ENCODE measurements around the gene SMIM22. TPM values are rescaled to one million over a fixed set of nuclear protein-coding genes. Genes with fewer than 3 reads are reported as not detected.

SMIM22 gene
- total RNA-seq, 1 donor from 2014 or later: not detected

GRCh38 chr16:4831616-4832015 lies 36.4 kb downstream of the SMIM22 start:
- Histone ChIP-seq H2AFZ (ENCODE audit: low read depth, low read length) (no peak overlapping the region), H3K36me3 (ENCODE audit: insufficient read depth, low read length) (peaks cover 47% of the 10 kb centered on the region), H3K9ac (ENCODE audit: low read length) (no peak overlapping the region), H3K27me3 (ENCODE audit: insufficient read depth, low read length) (no peaks in the 10 kb centered on the region), H3K4me3 (ENCODE audit: insufficient read depth, low read depth, low read length) (no peak overlapping the region), H3K4me1 (ENCODE audit: insufficient read depth, low read length) (no peaks in the 10 kb centered on the region), H3K4me2 (ENCODE audit: low read length) (no peak overlapping the region), H3K79me2 (ENCODE audit: insufficient read depth, low read length) (peaks cover 22% of the 10 kb centered on the region), H3K9me3 (ENCODE audit: insufficient read depth, low read depth, low read length) (no peaks in the 10 kb centered on the region), H4K20me1 (ENCODE audit: insufficient read depth, low read length) (peaks cover 64% of the 10 kb centered on the region), H3K27ac (ENCODE audit: low read depth, low read length) (no peak overlapping the region)
- FAIRE-seq (no peak), DNase-seq (ENCODE audit: low read depth) (no peak)
- Mint-ChIP-seq H3K4me1 (ENCODE audit: low read depth, unreplicated experiment) (peaks cover 1% of the 10 kb centered on the region), H3K36me3 (ENCODE audit: low read depth, unreplicated experiment) (peaks cover 5% of the 10 kb centered on the region), H3K9me3 (ENCODE audit: unreplicated experiment) (no peaks in the 10 kb centered on the region), H3K27me3 (ENCODE audit: low read depth, unreplicated experiment) (no peaks in the 10 kb centered on the region), H3K27ac (ENCODE audit: unreplicated experiment) (no peak overlapping the region), H3K4me3 (ENCODE audit: unreplicated experiment) (no peak overlapping the region)
- no peak for TF ChIP-seq EZH2 (IDR thresholded peaks at IDR 0.05; ENCODE audit: insufficient read depth, low read length)

GRCh38 chr16:4832698-4833343 lies 37.7 kb downstream of the SMIM22 start:
- Histone ChIP-seq H4K20me1 (ENCODE audit: insufficient read depth, low read length) (peaks cover 63% of the 10 kb centered on the region), H3K9ac (ENCODE audit: low read length) (no peak overlapping the region), H2AFZ (ENCODE audit: low read depth, low read length) (no peak overlapping the region), H3K36me3 (ENCODE audit: insufficient read depth, low read length) (peaks cover 42% of the 10 kb centered on the region), H3K27me3 (ENCODE audit: insufficient read depth, low read length) (no peaks in the 10 kb centered on the region), H3K79me2 (ENCODE audit: insufficient read depth, low read length) (peaks cover 21% of the 10 kb centered on the region), H3K4me3 (ENCODE audit: insufficient read depth, low read depth, low read length) (no peak overlapping the region), H3K9me3 (ENCODE audit: insufficient read depth, low read depth, low read length) (no peaks in the 10 kb centered on the region), H3K4me1 (ENCODE audit: insufficient read depth, low read length) (no peaks in the 10 kb centered on the region), H3K4me2 (ENCODE audit: low read length) (no peak overlapping the region), H3K27ac (ENCODE audit: low read depth, low read length) (no peak overlapping the region)
- DNase-seq (ENCODE audit: low read depth) (no peak), FAIRE-seq (no peak)
- Mint-ChIP-seq H3K36me3 (ENCODE audit: low read depth, unreplicated experiment) (peaks cover 4% of the 10 kb centered on the region), H3K9me3 (ENCODE audit: unreplicated experiment) (no peaks in the 10 kb centered on the region), H3K27ac (ENCODE audit: unreplicated experiment) (no peak overlapping the region), H3K4me1 (ENCODE audit: low read depth, unreplicated experiment) (peaks cover 1% of the 10 kb centered on the region), H3K4me3 (ENCODE audit: unreplicated experiment) (no peak overlapping the region), H3K27me3 (ENCODE audit: low read depth, unreplicated experiment) (no peaks in the 10 kb centered on the region)
- no peak for TF ChIP-seq CTCF (IDR thresholded peaks at IDR 0.05; ENCODE audit: insufficient read depth, low read depth, low read length)
- no peak for TF ChIP-seq EZH2 (IDR thresholded peaks at IDR 0.05; ENCODE audit: insufficient read depth, low read length)

- Mint-ChIP-seq H3K27ac (ENCODE audit: unreplicated experiment) (no peak overlapping the region), H3K36me3 (ENCODE audit: low read depth, unreplicated experiment) (peaks cover 4% of the 10 kb centered on the region)
- peaks cover 43% of the 10 kb centered on the region for H3K36me3 ChIP-seq (ENCODE audit: insufficient read depth, low read length)
These were observed 38.4 kb downstream of the SMIM22 start for GRCh38 chr16:4833584-4833983.

More at GRCh38 chr16:4833584-4833983, 38.4 kb downstream of the SMIM22 start:
- no peaks in the 10 kb centered on the region for H3K27me3 Mint-ChIP-seq (ENCODE audit: low read depth, unreplicated experiment)
- H2AFZ ChIP-seq (ENCODE audit: low read depth, low read length): no peak overlapping the region
- no peaks in the 10 kb centered on the region for H3K9me3 ChIP-seq (ENCODE audit: insufficient read depth, low read depth, low read length)
- FAIRE-seq: no peak
- H3K9ac ChIP-seq (ENCODE audit: low read length): no peak overlapping the region
- H3K4me3 Mint-ChIP-seq (ENCODE audit: unreplicated experiment): no peak overlapping the region
- no peaks in the 10 kb centered on the region for H3K9me3 Mint-ChIP-seq (ENCODE audit: unreplicated experiment)
- TF ChIP-seq CTCF (IDR thresholded peaks at IDR 0.05; ENCODE audit: insufficient read depth, low read depth, low read length) (no peak), EZH2 (IDR thresholded peaks at IDR 0.05; ENCODE audit: insufficient read depth, low read length) (no peak)
- no peak for DNase-seq (ENCODE audit: low read depth)
- H3K4me1 Mint-ChIP-seq (ENCODE audit: low read depth, unreplicated experiment): peaks cover 1% of the 10 kb centered on the region
- H3K27ac ChIP-seq (ENCODE audit: low read depth, low read length): no peak overlapping the region
- H3K79me2 ChIP-seq (ENCODE audit: insufficient read depth, low read length): peaks cover 21% of the 10 kb centered on the region
- H3K4me3 ChIP-seq (ENCODE audit: insufficient read depth, low read depth, low read length): no peak overlapping the region
- no peaks in the 10 kb centered on the region for H3K27me3 ChIP-seq (ENCODE audit: insufficient read depth, low read length)
- H3K4me1 ChIP-seq (ENCODE audit: insufficient read depth, low read length): no peaks in the 10 kb centered on the region
- H3K4me2 ChIP-seq (ENCODE audit: low read length): no peak overlapping the region
- peaks cover 60% of the 10 kb centered on the region for H4K20me1 ChIP-seq (ENCODE audit: insufficient read depth, low read length)
